K562 (cell line): ENCODE measurements around the gene SAMD4A. TPM values are rescaled to one million over a fixed set of nuclear protein-coding genes. Genes with fewer than 3 reads are reported as not detected.

ENCODE experiments used
- ATAC-seq: fragments of 200-7000 bp; cut with Tn5 transposase; 3 replicates; pipeline ENCODE4 v1.9.1; 2020; ENCODE audit warnings: moderate library complexity
- BruUV-seq: library from RNA; stranded (reverse); fragments of 400-500 nt; replicated peaks from 2 replicates; lab custom pipeline; 2021; lab: Mats Ljungman, UMichigan
- CTCF ChIA-PET: fragments of 300-600 bp; formaldehyde crosslinking; extraction: SDS; loops from one replicate; lab custom pipeline; 2021; ENCODE audit warnings: low intra/inter-chr PET ratio; lab: Yijun Ruan, JAX
- POLR2A ChIA-PET: fragments of 300-600, 350-650 bp; sonication (Branson Sonifier 250); formaldehyde crosslinking; extraction: SDS; loops from one replicate; lab custom pipeline; 2021; ENCODE audit warnings: antibody characterized with exemption, inconsistent platforms; lab: Yijun Ruan, JAX
- DNase-seq, 4 experiments: peaks; one replicate each; pipeline versions ENCODE4 v3.0.0 to v3.0.0-alpha.2; 2011 to 2018; ENCODE audit warnings: low spot score in 3 of 4, mixed read lengths in 3 of 4; ENCODE audit errors: extremely low read depth in 1 of 4
- FAIRE-seq: peaks from 2 replicates; lab custom pipeline; 2011; peaks lifted over from hg19 to GRCh38; lab: Jason Lieb, UNC
- H2AFZ ChIP-seq: 2 replicates; pipeline ENCODE4 v1.6.0; 2011; ENCODE audit warnings: low read depth, low read length, control low read depth, inconsistent platforms
- H3K27ac ChIP-seq: fragments of 200-600 bp; 3 replicates; pipeline ENCODE4 v1.8.0; 2011; ENCODE audit warnings: low read depth, mild to moderate bottlenecking, control low read depth, inconsistent platforms, low read length, moderate library complexity, mixed read lengths; ENCODE audit errors: extremely low read depth
- H3K27me3 ChIP-seq, 2 experiments: fragments of 300-600 bp in 1 of 2; 2 replicates in 1 of 2; 3 replicates in 1 of 2; pipeline versions ENCODE4 v1.6.0 to v1.8.0; 2011; ENCODE audit warnings: inconsistent platforms in 2 of 2, low read length in 2 of 2, mild to moderate bottlenecking in 1 of 2, mixed read lengths in 1 of 2, moderate library complexity in 1 of 2; ENCODE audit not compliant: control insufficient read depth in 2 of 2, insufficient read depth in 2 of 2
- H3K36me3 ChIP-seq: fragments of 300-600 bp; 3 replicates; pipeline ENCODE4 v1.8.0; 2011; ENCODE audit warnings: mild to moderate bottlenecking, low read length, inconsistent platforms; ENCODE audit not compliant: control insufficient read depth, insufficient read depth
- H3K4me1 ChIP-seq, 2 experiments: fragments of 200-600 bp in 1 of 2; replicated peaks in 1 of 2; 2 replicates in 1 of 2; 3 replicates in 1 of 2; pipeline versions ENCODE4 v1.5.1 to v1.8.0; 2011; ENCODE audit warnings: inconsistent platforms in 2 of 2, low read length in 2 of 2, mild to moderate bottlenecking in 1 of 2, mixed read lengths in 1 of 2, moderate library complexity in 1 of 2; ENCODE audit not compliant: control insufficient read depth in 2 of 2, insufficient read depth in 2 of 2
- H3K4me2 ChIP-seq: 2 replicates; pipeline ENCODE4 v1.6.1; 2011; ENCODE audit warnings: low read length, control low read depth, inconsistent platforms, mixed read lengths; ENCODE audit not compliant: insufficient read depth
- H3K4me3 ChIP-seq: fragments of 200-600 bp; sonication (generic), shearing (Covaris generic); 2 replicates; pipeline ENCODE4 v1.5.1; 2016; ENCODE audit warnings: control low read depth, inconsistent platforms
- H3K79me2 ChIP-seq: fragments of 200-600 bp; 3 replicates; pipeline ENCODE4 v1.8.0; 2011; ENCODE audit warnings: low read length, inconsistent platforms; ENCODE audit not compliant: control insufficient read depth, insufficient read depth
- H3K9ac ChIP-seq, 2 experiments: 2 replicates each; pipeline versions ENCODE4 v1.6.0 to v1.6.1; 2011; ENCODE audit warnings: low read depth in 2 of 2, low read length in 2 of 2, control low read depth in 1 of 2, inconsistent platforms in 1 of 2, mild to moderate bottlenecking in 1 of 2, mixed read lengths in 1 of 2; ENCODE audit not compliant: insufficient read depth in 1 of 2
- H3K9me1 ChIP-seq: one replicate; pipeline ENCODE4 v1.6.0; 2011; ENCODE audit warnings: inconsistent platforms, mild to moderate bottlenecking, low read length, moderate library complexity; ENCODE audit not compliant: control insufficient read depth, insufficient read depth
- H3K9me3 ChIP-seq: replicated peaks from 2 replicates; pipeline ENCODE4 v1.5.1; 2011; ENCODE audit warnings: low read depth, low read length, inconsistent platforms; ENCODE audit not compliant: control insufficient read depth, insufficient read depth
- H4K20me1 ChIP-seq: replicated peaks from 2 replicates; pipeline ENCODE4 v1.6.1; 2011; ENCODE audit warnings: low read length, inconsistent platforms, mixed read lengths; ENCODE audit not compliant: control insufficient read depth, insufficient read depth
- FOXJ3 ChIP-seq: sonication (generic); formaldehyde crosslinking; IDR thresholded peaks from 2 replicates; pipeline ENCODE4 v1.4.0; 2020; ENCODE audit warnings: mild to moderate bottlenecking, missing genetic modification reagents
- GTF2E2 ChIP-seq: fragments of 200-800 bp; sonication (Bioruptor generic); IDR thresholded peaks from 2 replicates; pipeline ENCODE4 v1.6.1; 2016; ENCODE audit warnings: missing genetic modification characterization, missing compliant biosample characterization
- HMBOX1 ChIP-seq: sonication (generic); IDR thresholded peaks from 2 replicates; pipeline ENCODE4 v1.6.1; 2016
- HMG20B ChIP-seq: fragments of 250-450 bp; sonication (Bioruptor Pico); IDR thresholded peaks from 2 replicates; pipeline ENCODE4 v1.5.0; 2021; ENCODE audit warnings: mild to moderate bottlenecking
- HNRNPH1 ChIP-seq: fragments of 200-400 bp; formaldehyde crosslinking; optimal IDR thresholded peaks from 2 replicates; pipeline ENCODE3; 2017; ENCODE audit warnings: low read depth, mild to moderate bottlenecking, low read length, moderate library complexity
- KLF6 ChIP-seq: fragments of 250-450 bp; sonication (Bioruptor Pico); IDR thresholded peaks from 2 replicates; pipeline ENCODE4 v1.4.0; 2020; ENCODE audit warnings: mild to moderate bottlenecking, moderate library complexity, borderline replicate concordance
- MED1 ChIP-seq: sonication (generic); formaldehyde crosslinking; IDR thresholded peaks from 2 replicates; pipeline ENCODE4 v1.8.1; 2023; ENCODE audit warnings: missing genetic modification reagents, borderline replicate concordance
- POLR2A ChIP-seq: fragments of 450-650 bp; conservative IDR thresholded peaks from 2 replicates; pipeline ENCODE4 v1.6.1; 2016
- SAFB2 ChIP-seq: fragments of 200-400 bp; formaldehyde crosslinking; IDR thresholded peaks from 2 replicates; pipeline ENCODE4 v1.6.1; 2018; ENCODE audit warnings: borderline replicate concordance, low read length, low read depth, moderate library complexity; ENCODE audit not compliant: severe bottlenecking
- SIN3A ChIP-seq, 2 experiments: fragments of 150-350 bp in 1 of 2; IDR thresholded peaks; 2 replicates each; pipeline ENCODE4 v1.6.1; 2011 to 2016; ENCODE audit warnings: borderline replicate concordance in 2 of 2, low read depth in 2 of 2, low read length in 2 of 2, mild to moderate bottlenecking in 2 of 2, moderate library complexity in 2 of 2; ENCODE audit not compliant: control insufficient read depth in 1 of 2
- SRF ChIP-seq, 2 experiments: fragments of 250-450, 450-650 bp in 1 of 2; sonication (Bioruptor Pico) in 1 of 2; sonication (generic) in 1 of 2; formaldehyde crosslinking; IDR thresholded peaks; 2 replicates each; pipeline versions ENCODE4 v1.5.0 to v1.5.1; 2020 to 2022; ENCODE audit warnings: mild to moderate bottlenecking in 1 of 2, missing genetic modification reagents in 1 of 2
- U2AF2 ChIP-seq: fragments of 200-400 bp; formaldehyde crosslinking; optimal IDR thresholded peaks from 2 replicates; pipeline ENCODE3; 2017; ENCODE audit warnings: low read depth, mild to moderate bottlenecking, low read length
- ZFX ChIP-seq: sonication (generic); formaldehyde crosslinking; IDR thresholded peaks from 2 replicates; pipeline ENCODE4 v1.8.0; 2022; ENCODE audit warnings: mild to moderate bottlenecking, missing genetic modification reagents, moderate library complexity
- ZNF239 ChIP-seq: fragments of 250-450 bp; sonication (Bioruptor Pico); IDR thresholded peaks from 2 replicates; pipeline ENCODE4 v1.4.0; 2020; ENCODE audit warnings: mild to moderate bottlenecking
- ZNF282 ChIP-seq: sonication (generic); formaldehyde crosslinking; IDR thresholded peaks from 2 replicates; pipeline ENCODE4 v1.8.1; 2023; ENCODE audit warnings: missing genetic modification reagents
- ZNF311 ChIP-seq: fragments of 250-450 bp; sonication (Bioruptor Pico); IDR thresholded peaks from 2 replicates; pipeline ENCODE4 v1.4.0; 2020; ENCODE audit warnings: mild to moderate bottlenecking, moderate library complexity
- ZNF707 ChIP-seq: fragments of 250-450 bp; sonication (Bioruptor Pico); conservative IDR thresholded peaks from 2 replicates; pipeline ENCODE4 v1.8.0; 2022; ENCODE audit warnings: inconsistent platforms, mild to moderate bottlenecking, moderate library complexity
- ZNF766 ChIP-seq: fragments of 200-800 bp; sonication (Bioruptor generic); conservative IDR thresholded peaks from 2 replicates; pipeline ENCODE4 v1.6.1; 2016; ENCODE audit warnings: missing genetic modification characterization, missing compliant biosample characterization
- ZNF785 ChIP-seq: fragments of 250-450 bp; sonication (Bioruptor Pico); IDR thresholded peaks from 2 replicates; pipeline ENCODE4 v1.4.0; 2020; ENCODE audit warnings: mild to moderate bottlenecking
- WGBS: fragments of 100-300 bp; shearing (Covaris generic); methylation state at CpG from one replicate; pipeline ENCODE4 v1.1.6; 2016; ENCODE audit warnings: low coverage, mixed read lengths; ENCODE audit not compliant: insufficient coverage; ENCODE audit errors: missing lambda C conversion rate; 5-methylcytosine and 5-hydroxymethylcytosine counted together
- in situ Hi-C: fragments of 300-500 bp; cut with MboI; formaldehyde crosslinking; loops from 4 replicates; pipeline ENCODE4 v1.15.0; 2018; ENCODE audit warnings: inconsistent platforms, mixed read lengths
- intact Hi-C: fragments of 100-400 bp; cut with micrococcal nuclease; formaldehyde crosslinking; loops from 2 replicates; pipeline ENCODE4 v1.14.2; 2022
- polyA plus RNA-seq, 8 experiments: library from polyadenylated mRNA; depleted of rRNA in 4 of 8; stranded (reverse) in 5 of 8; unstranded in 3 of 8; fragments of >200 nt; fragmentation: Nextera tagmentation in 2 of 8; fragmentation: Illumina TruSeq in 1 of 8; extraction: Ambion mirVana in 2 of 8; extraction: Trizol in 1 of 8; gene quantifications; 2 replicates each; pipeline versions ENCODE4 v1.2.1 to v1.2.3, GENCODE V29; 2011 to 2014; ENCODE audit warnings: inconsistent platforms in 1 of 8, missing spikeins in 1 of 8
- total RNA-seq, 7 experiments: library from RNA; depleted of rRNA in 6 of 7; stranded (reverse); fragments of >200 nt in 6 of 7; fragmentation: Illumina TruSeq in 2 of 7; extraction: Trizol in 2 of 7; gene quantifications; 2 replicates each; pipeline versions ENCODE4 v1.2.1 to v1.2.3, GENCODE V29; 2011 to 2021; ENCODE audit warnings: low replicate concordance in 1 of 7

SAMD4A gene
- total and polyA plus RNA-seq, 9 of the 15 experiments (the other 6 are each of a cell fraction or from before 2014, with no cell fraction given) = 0.66 to 6.8 (median 3.3) TPM

GRCh38 chr14:54711312-54711711 lies 144.4 kb downstream of the SAMD4A start:
- Histone ChIP-seq H3K36me3 (peaks cover 18% of the 10 kb centered on the region; the same call in 2 of the 3 replicates), H3K27ac (no peak overlapping the region), H3K27me3 (no peaks in the 10 kb centered on the region), H2AFZ (no peak overlapping the region), H3K4me1 (peaks cover 3 to 41% of the 10 kb centered on the region in 2 experiments; a peak in 2 of 5 replicates), H3K4me2 (no peak overlapping the region), H3K9me1 (no peaks in the 10 kb centered on the region), H3K79me2 (peaks cover 60% of the 10 kb centered on the region), H3K9ac (no peak overlapping the region), H4K20me1 (no peaks in the 10 kb centered on the region), H3K9me3 (0 out of 2 replicates have a peak, but pooled peaks cover 1% of the 10 kb centered on the region), H3K4me3 (no peak overlapping the region)
- no TSS peak for BruUV-seq
- ChIA-PET CTCF (no interaction called here), POLR2A (interaction anchor here (0.8 kb wide), 1 partner anchor 11 kb away, joined by 4 read pairs; no protein-coding TSS in a partner anchor)
- FAIRE-seq (no peak), DNase-seq (no peak), ATAC-seq (no peak)
- in situ Hi-C loops (no loop called here), intact Hi-C loops (no loop called here)
- WGBS = 95% methylated on average over 5 of the region's 5 CpGs
- TF ChIP-seq KLF6 (CRISPR knock-in tag) (no peak), HNRNPH1 (no peak), SAFB2 (no peak), HMG20B (no peak), MED1 (CRISPR knock-in tag) (no peak), ZNF785 (CRISPR knock-in tag) (no peak), U2AF2 (no peak), SRF (CRISPR knock-in tag; IDR thresholded peaks at IDR 0.05) (no peak), POLR2A (no peak), ZNF766 (CRISPR knock-in tag) (no peak), ZNF707 (no peak), FOXJ3 (CRISPR knock-in tag) (no peak), ZNF311 (CRISPR knock-in tag) (no peak), ZNF239 (CRISPR knock-in tag) (no peak), SIN3A (IDR thresholded peaks at IDR 0.05; ENCODE audit: borderline replicate concordance in 2 of 2, control insufficient read depth in 1 of 2, low read depth in 2 of 2, low read length in 2 of 2) (no peak), HMBOX1 (no peak), GTF2E2 (tag) (no peak), ZNF282 (CRISPR knock-in tag) (no peak), ZFX (CRISPR knock-in tag) (no peak)
